ENCODE data around the gene ETV1.

DNA sequence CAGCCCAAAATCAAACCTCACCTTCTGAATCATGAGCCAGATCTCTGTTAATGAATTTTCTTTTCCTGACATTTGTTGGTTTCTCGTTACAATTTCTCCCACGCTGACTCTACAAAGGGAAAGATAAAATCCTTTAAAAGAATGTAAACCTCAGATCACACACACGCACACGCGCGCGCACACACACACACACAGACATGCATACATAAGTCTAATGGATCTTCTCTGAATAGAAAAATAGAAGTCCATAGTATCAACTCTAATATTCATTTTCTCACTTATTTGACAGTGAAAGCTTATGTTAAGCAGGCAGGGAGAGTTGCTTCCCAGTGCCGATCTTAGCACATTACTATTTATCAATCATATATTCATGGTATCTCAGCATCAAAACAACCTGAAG, 1.4 kb downstream of the ETV1 start:
- TF ChIP-seq EP300 (conservative IDR thresholded peaks at IDR 0.05; ENCODE audit: poor library complexity, severe bottlenecking) (no peak), MXI1 (conservative IDR thresholded peaks at IDR 0.05; ENCODE audit: poor library complexity, severe bottlenecking) (no peak)
- TF ChIP-seq, protein P1, sequence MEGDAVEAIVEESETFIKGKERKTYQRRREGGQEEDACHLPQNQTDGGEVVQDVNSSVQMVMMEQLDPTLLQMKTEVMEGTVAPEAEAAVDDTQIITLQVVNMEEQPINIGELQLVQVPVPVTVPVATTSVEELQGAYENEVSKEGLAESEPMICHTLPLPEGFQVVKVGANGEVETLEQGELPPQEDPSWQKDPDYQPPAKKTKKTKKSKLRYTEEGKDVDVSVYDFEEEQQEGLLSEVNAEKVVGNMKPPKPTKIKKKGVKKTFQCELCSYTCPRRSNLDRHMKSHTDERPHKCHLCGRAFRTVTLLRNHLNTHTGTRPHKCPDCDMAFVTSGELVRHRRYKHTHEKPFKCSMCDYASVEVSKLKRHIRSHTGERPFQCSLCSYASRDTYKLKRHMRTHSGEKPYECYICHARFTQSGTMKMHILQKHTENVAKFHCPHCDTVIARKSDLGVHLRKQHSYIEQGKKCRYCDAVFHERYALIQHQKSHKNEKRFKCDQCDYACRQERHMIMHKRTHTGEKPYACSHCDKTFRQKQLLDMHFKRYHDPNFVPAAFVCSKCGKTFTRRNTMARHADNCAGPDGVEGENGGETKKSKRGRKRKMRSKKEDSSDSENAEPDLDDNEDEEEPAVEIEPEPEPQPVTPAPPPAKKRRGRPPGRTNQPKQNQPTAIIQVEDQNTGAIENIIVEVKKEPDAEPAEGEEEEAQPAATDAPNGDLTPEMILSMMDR (IDR thresholded peaks at IDR 0.05; ENCODE audit: poor library complexity, severe bottlenecking) = no peak

All from neural cell (in vitro differentiated cells).